Suppressor macrophage treated with lipopolysaccharide for 1 hour (primary cell): ENCODE results near the gene ROCK1.

Experiments used
- DNase-seq, 3 donors: peaks; one replicate each; pipeline ENCODE4 v3.0.0-alpha.2; 2020 to 2022

ROCK1 gene

GRCh38 chr18:21105936-21106335 lies 5.7 kb downstream of the ROCK1 start:
- DNase-seq: peak; percentile 30 to 47 (median 33)

- no peak for DNase-seq
Measured at GRCh38 chr18:21101172-21101571, 10.4 kb downstream of the ROCK1 start.

- DNase-seq: peak in 1 of 3 donors; percentile 6
Measured at GRCh38 chr18:21100678-21101077, 10.9 kb downstream of the ROCK1 start.

GRCh38 chr18:21100146-21100545 lies 11.5 kb downstream of the ROCK1 start:
- DNase-seq: no peak

GRCh38 chr18:21099442-21099841 lies 12.2 kb downstream of the ROCK1 start:
- DNase-seq: peak in 1 of 3 donors; percentile 4

GRCh38 chr18:21096760-21097159 lies 14.9 kb downstream of the ROCK1 start:
- no peak for DNase-seq

- DNase-seq: no peak
Measured at GRCh38 chr18:21093133-21093532, 18.5 kb downstream of the ROCK1 start.

- DNase-seq: no peak
Measured at GRCh38 chr18:21090680-21091079, 20.9 kb downstream of the ROCK1 start.

GRCh38 chr18:21085579-21086166 lies 25.9 kb downstream of the ROCK1 start:
- no peak for DNase-seq

- DNase-seq: no peak
Measured at GRCh38 chr18:21084511-21085078, 27.0 kb downstream of the ROCK1 start.

GRCh38 chr18:21083017-21083416 lies 28.6 kb downstream of the ROCK1 start:
- DNase-seq: no peak

- no peak for DNase-seq
Measured at GRCh38 chr18:21081426-21081825, 30.2 kb downstream of the ROCK1 start.

GRCh38 chr18:21080576-21080975 lies 31.0 kb downstream of the ROCK1 start:
- DNase-seq: no peak

GRCh38 chr18:21074336-21075323 lies 37.0 kb downstream of the ROCK1 start:
- no peak for DNase-seq

- DNase-seq: no peak
Measured at GRCh38 chr18:21073180-21073579, 38.4 kb downstream of the ROCK1 start.

- DNase-seq: no peak
Measured at GRCh38 chr18:21071071-21071470, 40.5 kb downstream of the ROCK1 start.

GRCh38 chr18:21069468-21069867 lies 42.1 kb downstream of the ROCK1 start:
- DNase-seq: no peak

GRCh38 chr18:21064347-21064746 lies 47.3 kb downstream of the ROCK1 start:
- no peak for DNase-seq

GRCh38 chr18:21063011-21063410 lies 48.6 kb downstream of the ROCK1 start:
- DNase-seq: no peak

- peak in 1 of 3 donors; percentile 25 for DNase-seq
Measured at GRCh38 chr18:21057112-21057511, 54.5 kb downstream of the ROCK1 start.

GRCh38 chr18:21056545-21056944 lies 55.1 kb downstream of the ROCK1 start:
- peak in 1 of 3 donors; percentile 12 for DNase-seq

- peak in 2 of 3 donors; percentile 10 to 26 for DNase-seq
Measured at GRCh38 chr18:21054252-21054821, 57.3 kb downstream of the ROCK1 start.

- DNase-seq: peak in 2 of 3 donors; percentile 38 to 47
Measured at GRCh38 chr18:21053127-21053526, 58.5 kb downstream of the ROCK1 start.
